Bone marrow (tissue), 2 donors: ENCODE data around the gene CX3CL1.

Experiments used
- DNase-seq, 2 donors: peaks; one replicate each; lab custom pipeline; 2025; lab: John Stamatoyannopoulos, UW

The CX3CL1 gene

GRCh38 chr16:57405097-57405496 is 32.8 kb downstream of the CX3CL1 start:
- no peak for DNase-seq

- DNase-seq: peak in 1 of 2 donors; percentile 16
Measured at GRCh38 chr16:57406881-57407280, 34.6 kb downstream of the CX3CL1 start.

GRCh38 chr16:57407521-57408353 is 35.4 kb downstream of the CX3CL1 start:
- no peak for DNase-seq

- DNase-seq: no peak
Measured at GRCh38 chr16:57409065-57409464, 36.8 kb downstream of the CX3CL1 start.

- DNase-seq: no peak
Measured at GRCh38 chr16:57409870-57410587, 37.7 kb downstream of the CX3CL1 start.

GRCh38 chr16:57411362-57411976 is 39.2 kb downstream of the CX3CL1 start:
- no peak for DNase-seq

GRCh38 chr16:57412584-57412983 is 40.3 kb downstream of the CX3CL1 start:
- no peak for DNase-seq

- no peak for DNase-seq
Measured at GRCh38 chr16:57413301-57413730, 41.0 kb downstream of the CX3CL1 start.

GRCh38 chr16:57413733-57414132 is 41.4 kb downstream of the CX3CL1 start:
- no peak for DNase-seq

- no peak for DNase-seq
Measured at GRCh38 chr16:57416084-57416483, 43.8 kb downstream of the CX3CL1 start.

GRCh38 chr16:57419506-57419905 is 47.2 kb downstream of the CX3CL1 start:
- no peak for DNase-seq

GRCh38 chr16:57422026-57422944 is 50.0 kb downstream of the CX3CL1 start:
- no peak for DNase-seq

- DNase-seq: no peak
Measured at GRCh38 chr16:57423152-57423551, 50.9 kb downstream of the CX3CL1 start.

- no peak for DNase-seq
Measured at GRCh38 chr16:57424583-57424982, 52.3 kb downstream of the CX3CL1 start.

GRCh38 chr16:57426356-57426755 is 54.1 kb downstream of the CX3CL1 start:
- DNase-seq: no peak

- no peak for DNase-seq
Measured at GRCh38 chr16:57427307-57427706, 55.0 kb downstream of the CX3CL1 start.

- no peak for DNase-seq
Measured at GRCh38 chr16:57427824-57428223, 55.5 kb downstream of the CX3CL1 start.

GRCh38 chr16:57430955-57431354 is 58.7 kb downstream of the CX3CL1 start:
- DNase-seq: no peak

- DNase-seq: no peak
Measured at GRCh38 chr16:57432505-57432904, 60.2 kb downstream of the CX3CL1 start.

- DNase-seq: no peak
Measured at GRCh38 chr16:57432989-57433388, 60.7 kb downstream of the CX3CL1 start.

GRCh38 chr16:57434003-57434402 is 61.7 kb downstream of the CX3CL1 start:
- DNase-seq: no peak
